Raji (cell line): ENCODE data around the gene MLLT3.

ENCODE experiments used
- POLR2A ChIP-seq: IDR thresholded peaks from 2 replicates; pipeline ENCODE4 v1.6.1; 2011; ENCODE audit warnings: low read depth, low read length, control low read depth; ENCODE audit not compliant: insufficient read depth

Gene MLLT3

GRCh38 chr9:20395651-20396050 lies 226.6 kb downstream of the MLLT3 start:
- TF ChIP-seq POLR2A = no peak

GRCh38 chr9:20394969-20395368 lies 227.3 kb downstream of the MLLT3 start:
- TF ChIP-seq POLR2A = no peak

GRCh38 chr9:20391208-20391607 lies 231.1 kb downstream of the MLLT3 start:
- no peak for TF ChIP-seq POLR2A

GRCh38 chr9:20390400-20390799 lies 231.9 kb downstream of the MLLT3 start:
- no peak for TF ChIP-seq POLR2A

GRCh38 chr9:20387062-20387461 lies 235.2 kb downstream of the MLLT3 start:
- TF ChIP-seq POLR2A = no peak

- no peak for TF ChIP-seq POLR2A
These were observed 237.7 kb downstream of the MLLT3 start for GRCh38 chr9:20384642-20385041.

GRCh38 chr9:20382460-20383071 lies 239.7 kb downstream of the MLLT3 start:
- no peak for TF ChIP-seq POLR2A

GRCh38 chr9:20380546-20380945 lies 241.8 kb downstream of the MLLT3 start:
- TF ChIP-seq POLR2A = no peak

GRCh38 chr9:20379804-20380225 lies 242.5 kb downstream of the MLLT3 start:
- TF ChIP-seq POLR2A = no peak

GRCh38 chr9:20378851-20379250 lies 243.4 kb downstream of the MLLT3 start:
- no peak for TF ChIP-seq POLR2A

GRCh38 chr9:20377790-20378189 lies 244.5 kb downstream of the MLLT3 start:
- no peak for TF ChIP-seq POLR2A

GRCh38 chr9:20376731-20377375 lies 245.4 kb downstream of the MLLT3 start:
- TF ChIP-seq POLR2A = no peak

GRCh38 chr9:20376042-20376441 lies 246.3 kb downstream of the MLLT3 start:
- no peak for TF ChIP-seq POLR2A

- no peak for TF ChIP-seq POLR2A
These were observed 249.0 kb downstream of the MLLT3 start for GRCh38 chr9:20373263-20373662.

GRCh38 chr9:20369391-20369790 lies 252.9 kb downstream of the MLLT3 start:
- no peak for TF ChIP-seq POLR2A

- no peak for TF ChIP-seq POLR2A
These were observed 254.4 kb downstream of the MLLT3 start for GRCh38 chr9:20367855-20368254.

GRCh38 chr9:20364959-20365358 lies 257.3 kb downstream of the MLLT3 start:
- TF ChIP-seq POLR2A = no peak
